ENCODE data around the gene PMEPA1.

The PMEPA1 gene

DNA sequence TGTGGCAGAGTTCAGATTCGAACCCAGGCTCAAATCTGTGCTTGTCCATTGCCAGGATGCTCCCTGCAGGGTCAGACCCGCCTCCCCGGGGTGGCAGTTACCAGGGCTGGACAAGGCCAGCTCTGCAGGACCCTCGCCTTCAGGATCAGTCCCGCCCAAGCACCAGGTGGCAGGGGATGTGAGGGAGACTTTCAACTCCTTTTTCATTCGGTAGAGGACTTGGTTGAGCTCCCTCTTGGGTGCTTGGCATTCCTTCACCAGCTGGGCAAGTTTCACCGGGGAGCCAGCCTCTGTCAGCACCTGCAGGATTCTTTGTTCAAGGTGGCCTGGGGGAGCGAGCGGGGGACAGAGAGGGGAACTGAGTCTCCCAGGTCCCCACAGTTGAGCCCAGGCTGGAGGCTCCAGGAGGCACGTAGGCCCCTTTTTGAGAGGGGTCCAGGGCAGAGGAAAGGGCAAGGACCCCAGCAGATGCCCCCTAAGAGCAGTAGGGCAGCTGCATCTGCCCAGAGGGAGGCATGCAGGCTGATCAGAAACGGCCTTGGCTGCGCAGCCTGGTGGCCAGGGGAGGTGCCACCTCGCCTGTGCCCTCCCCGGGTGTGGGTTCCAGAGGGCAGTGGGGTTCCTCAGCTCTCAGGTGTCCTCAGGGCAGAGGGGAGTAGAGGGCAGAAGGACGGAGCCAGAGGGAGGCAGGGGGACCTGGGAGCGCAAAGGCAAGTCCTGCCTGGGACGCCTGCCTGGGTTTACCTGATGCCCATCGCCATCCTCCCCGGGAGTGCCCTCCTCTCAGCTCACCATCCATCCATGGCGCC lies 93.5 kb downstream of the PMEPA1 start:
- no peaks in the 10 kb centered on the region for H3K36me3 ChIP-seq (ENCODE audit: control insufficient read depth in 1 of 2, insufficient read depth in 2 of 2, low read length in 2 of 2)
- no peaks in the 10 kb centered on the region for H3K4me1 ChIP-seq (ENCODE audit: control insufficient read depth in 1 of 2, insufficient read depth in 2 of 2, low read length in 2 of 2)
- H3K27ac ChIP-seq (ENCODE audit: low read length): no peak overlapping the region
- no peaks in the 10 kb centered on the region for H3K9me3 ChIP-seq (ENCODE audit: control insufficient read depth in 1 of 2, low read length in 2 of 2)
- H3K4me3 ChIP-seq (ENCODE audit: low read depth in 1 of 2, low read length in 2 of 2): no peak overlapping the region
- no peaks in the 10 kb centered on the region for H3K27me3 ChIP-seq (ENCODE audit: low read depth, low read length)

DNA sequence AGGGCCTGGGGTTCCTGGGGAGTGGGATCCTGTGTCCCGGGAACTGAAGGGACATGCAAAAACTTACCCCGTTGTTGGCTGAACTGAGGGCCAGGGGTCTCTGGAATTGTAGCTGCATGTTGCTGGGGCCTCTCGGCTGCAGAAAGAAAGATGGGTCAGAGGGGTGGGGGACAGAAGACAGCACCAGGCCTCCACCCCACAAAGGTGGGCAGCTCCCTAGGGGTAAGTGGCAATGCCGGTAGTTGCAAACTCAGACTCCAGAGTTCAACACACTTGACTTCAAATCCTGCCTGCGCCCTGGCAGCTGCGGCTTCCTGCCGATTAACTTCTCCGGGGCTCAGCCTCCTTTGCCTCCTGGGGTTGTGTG lies 94.4 kb downstream of the PMEPA1 start:
- H3K36me3 ChIP-seq (ENCODE audit: control insufficient read depth in 1 of 2, insufficient read depth in 2 of 2, low read length in 2 of 2): no peaks in the 10 kb centered on the region
- H3K4me1 ChIP-seq (ENCODE audit: control insufficient read depth in 1 of 2, insufficient read depth in 2 of 2, low read length in 2 of 2): no peaks in the 10 kb centered on the region
- H3K9me3 ChIP-seq (ENCODE audit: control insufficient read depth in 1 of 2, low read length in 2 of 2): no peaks in the 10 kb centered on the region
- H3K27me3 ChIP-seq (ENCODE audit: low read depth, low read length): no peaks in the 10 kb centered on the region
- H3K4me3 ChIP-seq (ENCODE audit: low read depth in 1 of 2, low read length in 2 of 2): no peak overlapping the region
- no peak overlapping the region for H3K27ac ChIP-seq (ENCODE audit: low read length)

DNA sequence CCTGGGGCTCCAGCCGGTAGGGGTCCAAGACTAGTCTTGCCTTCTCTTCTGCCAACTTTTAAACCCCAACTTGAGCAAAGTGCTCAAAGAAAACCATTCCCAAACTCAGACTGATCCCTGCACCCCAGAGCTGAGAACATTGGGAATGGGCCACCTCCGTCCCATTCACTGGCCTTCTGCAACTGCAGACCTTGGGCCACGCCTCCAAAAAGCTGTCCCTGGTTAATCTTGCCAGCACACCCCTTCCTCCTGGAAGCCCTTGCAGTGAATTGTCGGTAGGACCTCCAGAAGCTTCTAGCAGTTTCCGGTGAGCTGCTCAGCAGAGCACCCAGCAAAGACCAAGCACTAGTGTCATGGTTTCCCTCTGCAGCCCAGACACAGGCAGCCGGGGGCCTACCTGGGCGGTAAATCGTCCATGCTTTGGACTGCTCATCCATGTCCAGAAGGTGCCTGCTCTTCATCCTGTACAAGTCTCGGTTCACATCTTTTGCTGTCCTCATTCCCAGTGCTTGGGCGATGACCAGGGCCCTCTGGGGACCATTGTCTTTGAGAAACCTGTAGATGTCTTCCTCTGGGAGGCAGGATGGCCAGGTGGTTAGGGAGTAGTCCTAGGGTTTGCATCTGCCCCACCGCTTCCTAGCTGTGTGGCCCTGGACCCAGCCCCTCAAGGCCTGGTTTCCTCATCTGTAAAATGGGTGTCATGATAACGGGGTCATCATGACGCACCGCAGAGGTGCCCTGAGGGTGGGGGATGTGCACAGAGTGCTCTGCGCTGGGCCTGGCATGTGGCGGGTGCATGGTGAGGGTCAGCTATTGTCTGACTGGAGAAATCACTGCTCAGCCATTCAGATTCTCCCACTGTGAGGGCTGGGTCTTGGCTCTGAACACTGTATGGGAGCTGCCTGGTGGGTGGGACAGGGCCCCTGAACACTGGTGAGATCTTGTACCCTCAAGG lies 95.0 kb downstream of the PMEPA1 start:
- Histone ChIP-seq H3K27ac (ENCODE audit: low read length) (no peak overlapping the region), H3K9me3 (ENCODE audit: control insufficient read depth in 1 of 2, low read length in 2 of 2) (no peaks in the 10 kb centered on the region), H3K36me3 (ENCODE audit: control insufficient read depth in 1 of 2, insufficient read depth in 2 of 2, low read length in 2 of 2) (no peaks in the 10 kb centered on the region), H3K4me3 (ENCODE audit: low read depth in 1 of 2, low read length in 2 of 2) (no peak overlapping the region), H3K27me3 (ENCODE audit: low read depth, low read length) (no peaks in the 10 kb centered on the region), H3K4me1 (ENCODE audit: control insufficient read depth in 1 of 2, insufficient read depth in 2 of 2, low read length in 2 of 2) (no peaks in the 10 kb centered on the region)

DNA sequence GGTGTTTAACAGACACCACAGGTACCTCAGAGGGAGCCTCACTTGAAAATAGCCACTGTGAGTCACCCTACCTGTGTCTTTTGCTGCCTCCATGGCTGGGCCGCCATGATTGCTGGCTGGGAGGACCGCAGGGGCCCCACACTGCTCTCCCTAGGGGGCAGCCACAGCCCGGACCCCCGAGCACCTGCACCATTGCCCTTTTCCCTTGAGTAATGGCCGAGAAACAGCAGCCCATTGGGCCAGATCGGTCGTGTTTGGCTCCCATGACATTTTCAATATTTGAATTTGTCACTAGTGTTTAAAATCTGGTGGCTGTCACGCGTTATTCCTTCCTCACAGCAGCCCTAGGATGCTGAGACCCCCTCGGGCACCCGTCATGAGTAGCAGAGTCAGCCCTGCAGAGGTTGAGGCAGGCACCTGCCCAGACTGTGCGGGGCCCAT lies 96.3 kb downstream of the PMEPA1 start:
- H3K36me3 ChIP-seq (ENCODE audit: control insufficient read depth in 1 of 2, insufficient read depth in 2 of 2, low read length in 2 of 2): no peaks in the 10 kb centered on the region
- H3K27me3 ChIP-seq (ENCODE audit: low read depth, low read length): no peaks in the 10 kb centered on the region
- H3K9me3 ChIP-seq (ENCODE audit: control insufficient read depth in 1 of 2, low read length in 2 of 2): no peaks in the 10 kb centered on the region
- no peaks in the 10 kb centered on the region for H3K4me1 ChIP-seq (ENCODE audit: control insufficient read depth in 1 of 2, insufficient read depth in 2 of 2, low read length in 2 of 2)
- H3K27ac ChIP-seq (ENCODE audit: low read length): no peak overlapping the region
- no peak overlapping the region for H3K4me3 ChIP-seq (ENCODE audit: low read depth in 1 of 2, low read length in 2 of 2)

DNA sequence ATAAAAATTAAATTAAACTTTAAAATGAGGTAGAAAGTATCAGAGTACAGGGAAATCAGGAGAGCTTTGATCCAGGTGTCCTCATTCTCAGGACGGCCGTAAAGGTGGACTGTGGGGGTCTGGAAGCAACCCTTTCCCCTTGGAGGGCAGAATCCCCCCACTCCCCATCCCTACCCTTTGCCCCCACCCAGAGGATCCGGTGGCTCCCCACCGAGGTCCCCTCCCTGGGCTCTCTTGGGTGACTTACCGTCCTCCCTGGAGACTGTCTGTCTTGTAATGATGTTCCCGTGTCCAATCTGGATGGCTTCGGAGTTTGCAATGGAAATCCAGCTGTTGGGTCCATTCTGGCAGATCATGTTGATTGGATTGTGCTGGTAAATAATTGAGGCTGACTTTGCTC lies 96.9 kb downstream of the PMEPA1 start:
- no peaks in the 10 kb centered on the region for H3K36me3 ChIP-seq (ENCODE audit: control insufficient read depth in 1 of 2, insufficient read depth in 2 of 2, low read length in 2 of 2)
- no peaks in the 10 kb centered on the region for H3K9me3 ChIP-seq (ENCODE audit: control insufficient read depth in 1 of 2, low read length in 2 of 2)

DNA sequence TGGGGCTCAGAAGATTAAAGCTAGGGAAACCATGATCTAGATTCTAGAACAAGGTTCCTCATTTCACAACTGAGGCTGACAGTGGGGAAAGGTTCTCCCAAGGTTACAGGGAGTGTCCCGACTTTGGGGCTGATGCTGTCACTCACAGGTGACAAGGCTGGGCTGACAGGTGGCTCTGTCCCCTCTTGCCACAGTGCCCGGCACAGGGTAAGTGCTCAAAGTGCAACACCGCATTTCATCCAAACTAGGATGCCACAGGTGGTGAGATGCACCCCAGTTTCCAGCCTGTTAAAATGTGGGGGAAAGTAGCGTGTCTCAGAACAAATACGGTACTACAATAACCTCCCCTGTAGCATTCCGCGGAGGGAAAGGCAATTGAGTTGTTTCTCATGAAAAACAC lies 97.4 kb downstream of the PMEPA1 start:
- no peaks in the 10 kb centered on the region for H3K9me3 ChIP-seq (ENCODE audit: control insufficient read depth in 1 of 2, low read length in 2 of 2)
- no peak overlapping the region for H3K4me3 ChIP-seq (ENCODE audit: low read depth in 1 of 2, low read length in 2 of 2)
- H3K27ac ChIP-seq (ENCODE audit: low read length): no peak overlapping the region
- H3K4me1 ChIP-seq (ENCODE audit: control insufficient read depth in 1 of 2, insufficient read depth in 2 of 2, low read length in 2 of 2): no peaks in the 10 kb centered on the region
- H3K36me3 ChIP-seq (ENCODE audit: control insufficient read depth in 1 of 2, insufficient read depth in 2 of 2, low read length in 2 of 2): no peaks in the 10 kb centered on the region
- no peaks in the 10 kb centered on the region for H3K27me3 ChIP-seq (ENCODE audit: low read depth, low read length)

More for the DNA sequence above, 96.9 kb downstream of the PMEPA1 start:
- Histone ChIP-seq H3K27ac (ENCODE audit: low read length) (no peak overlapping the region), H3K27me3 (ENCODE audit: low read depth, low read length) (no peaks in the 10 kb centered on the region), H3K4me1 (ENCODE audit: control insufficient read depth in 1 of 2, insufficient read depth in 2 of 2, low read length in 2 of 2) (no peaks in the 10 kb centered on the region), H3K4me3 (ENCODE audit: low read depth in 1 of 2, low read length in 2 of 2) (no peak overlapping the region)

DNA sequence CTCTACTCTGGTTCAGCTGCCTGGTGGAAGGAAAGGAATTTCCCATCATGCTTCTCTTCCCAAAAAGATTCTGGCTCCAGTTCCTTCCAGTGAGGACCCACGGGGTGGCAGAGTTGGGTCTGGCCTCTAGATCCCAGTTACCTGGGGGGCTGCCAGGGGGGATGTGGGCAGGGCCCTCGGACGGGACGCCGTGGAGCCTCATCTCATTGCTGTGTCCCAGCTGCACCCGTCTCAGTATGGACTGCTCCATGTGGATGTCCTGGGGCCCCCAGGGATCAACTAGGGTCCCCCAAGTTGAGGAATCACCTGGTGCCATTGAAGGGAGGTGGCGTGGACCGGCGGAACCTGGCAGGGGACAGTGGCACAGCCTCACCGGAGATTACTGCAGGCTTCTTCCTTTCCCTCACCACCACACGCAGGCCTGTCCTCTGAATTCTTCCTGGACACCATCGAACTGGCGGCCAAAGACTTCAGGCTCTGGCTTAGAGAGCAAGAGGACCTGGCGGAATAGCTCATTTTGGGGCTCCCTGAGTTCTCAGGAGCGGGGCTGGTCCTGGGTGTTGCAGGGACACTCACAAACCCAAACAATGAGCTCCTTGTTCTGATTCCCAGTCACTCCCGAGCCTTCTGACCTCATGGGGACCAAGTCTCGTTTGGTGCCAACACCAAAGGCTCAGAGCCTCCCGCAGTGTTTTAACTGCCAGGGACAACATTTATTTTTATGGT lies 98.1 kb downstream of the PMEPA1 start:
- Histone ChIP-seq H3K4me1 (ENCODE audit: control insufficient read depth in 1 of 2, insufficient read depth in 2 of 2, low read length in 2 of 2) (no peaks in the 10 kb centered on the region), H3K27ac (ENCODE audit: low read length) (no peak overlapping the region), H3K9me3 (ENCODE audit: control insufficient read depth in 1 of 2, low read length in 2 of 2) (no peaks in the 10 kb centered on the region), H3K27me3 (ENCODE audit: low read depth, low read length) (no peaks in the 10 kb centered on the region), H3K36me3 (ENCODE audit: control insufficient read depth in 1 of 2, insufficient read depth in 2 of 2, low read length in 2 of 2) (no peaks in the 10 kb centered on the region), H3K4me3 (ENCODE audit: low read depth in 1 of 2, low read length in 2 of 2) (no peak overlapping the region)

DNA sequence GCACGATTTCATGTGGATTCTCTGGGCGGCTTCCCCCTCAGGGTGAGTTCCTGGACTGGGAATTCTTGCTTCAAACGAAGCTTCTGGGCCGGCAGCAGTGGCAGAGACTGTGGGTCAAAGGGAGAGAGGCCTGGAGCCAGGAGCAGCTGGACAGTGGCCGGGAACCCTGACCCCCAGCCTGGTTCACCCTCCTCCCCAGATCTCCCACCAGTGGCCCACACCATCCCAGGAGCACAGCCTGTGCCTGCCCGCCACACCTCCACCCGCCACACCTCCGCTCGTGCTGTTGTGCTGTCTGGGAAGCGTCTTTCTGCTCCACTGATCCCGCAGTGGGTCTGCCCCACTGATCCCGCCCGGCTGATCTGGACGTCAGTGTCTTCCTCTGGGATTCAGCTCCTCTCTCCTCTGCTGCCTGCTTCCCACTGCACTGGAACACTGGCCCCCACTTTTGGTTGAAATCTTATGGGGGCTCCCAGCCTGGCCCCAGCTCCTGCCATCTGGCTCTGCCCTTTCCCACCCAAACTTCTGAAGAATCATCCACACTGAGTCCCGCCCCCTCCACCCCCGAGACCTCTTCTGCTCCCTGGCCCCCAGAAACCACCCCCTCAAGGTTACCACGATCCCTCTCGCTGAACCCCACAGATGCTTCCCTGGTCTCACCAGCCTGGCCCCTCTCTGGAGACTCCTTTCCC lies 99.4 kb downstream of the PMEPA1 start:
- H3K36me3 ChIP-seq (ENCODE audit: control insufficient read depth in 1 of 2, insufficient read depth in 2 of 2, low read length in 2 of 2): no peaks in the 10 kb centered on the region

DNA sequence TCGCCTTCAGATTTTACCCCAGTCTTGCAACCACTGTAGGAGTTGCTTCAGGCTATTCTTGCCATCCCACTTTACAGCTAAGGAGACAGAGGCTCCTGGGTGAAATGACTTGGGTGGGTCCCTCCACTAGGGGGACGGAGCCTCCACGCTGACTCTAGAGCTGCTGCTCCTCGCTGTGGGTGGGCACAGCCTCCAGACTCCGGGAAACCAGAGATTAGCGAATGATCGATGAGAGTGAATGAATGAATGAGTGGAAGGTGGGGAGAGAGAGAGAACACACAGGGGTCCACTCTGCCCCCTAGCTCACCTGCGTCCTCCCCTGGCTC lies 100.0 kb downstream of the PMEPA1 start:
- no peaks in the 10 kb centered on the region for H3K4me1 ChIP-seq (ENCODE audit: control insufficient read depth in 1 of 2, insufficient read depth in 2 of 2, low read length in 2 of 2)
- H3K36me3 ChIP-seq (ENCODE audit: control insufficient read depth in 1 of 2, insufficient read depth in 2 of 2, low read length in 2 of 2): no peaks in the 10 kb centered on the region
- no peaks in the 10 kb centered on the region for H3K27me3 ChIP-seq (ENCODE audit: low read depth, low read length)
- H3K4me3 ChIP-seq (ENCODE audit: low read depth in 1 of 2, low read length in 2 of 2): no peak overlapping the region
- no peak overlapping the region for H3K27ac ChIP-seq (ENCODE audit: low read length)
- H3K9me3 ChIP-seq (ENCODE audit: control insufficient read depth in 1 of 2, low read length in 2 of 2): no peaks in the 10 kb centered on the region

More for the DNA sequence above, 99.4 kb downstream of the PMEPA1 start:
- H3K4me1 ChIP-seq (ENCODE audit: control insufficient read depth in 1 of 2, insufficient read depth in 2 of 2, low read length in 2 of 2): no peaks in the 10 kb centered on the region
- no peaks in the 10 kb centered on the region for H3K9me3 ChIP-seq (ENCODE audit: control insufficient read depth in 1 of 2, low read length in 2 of 2)
- H3K27me3 ChIP-seq (ENCODE audit: low read depth, low read length): no peaks in the 10 kb centered on the region
- no peak overlapping the region for H3K27ac ChIP-seq (ENCODE audit: low read length)
- H3K4me3 ChIP-seq (ENCODE audit: low read depth in 1 of 2, low read length in 2 of 2): no peak overlapping the region

DNA sequence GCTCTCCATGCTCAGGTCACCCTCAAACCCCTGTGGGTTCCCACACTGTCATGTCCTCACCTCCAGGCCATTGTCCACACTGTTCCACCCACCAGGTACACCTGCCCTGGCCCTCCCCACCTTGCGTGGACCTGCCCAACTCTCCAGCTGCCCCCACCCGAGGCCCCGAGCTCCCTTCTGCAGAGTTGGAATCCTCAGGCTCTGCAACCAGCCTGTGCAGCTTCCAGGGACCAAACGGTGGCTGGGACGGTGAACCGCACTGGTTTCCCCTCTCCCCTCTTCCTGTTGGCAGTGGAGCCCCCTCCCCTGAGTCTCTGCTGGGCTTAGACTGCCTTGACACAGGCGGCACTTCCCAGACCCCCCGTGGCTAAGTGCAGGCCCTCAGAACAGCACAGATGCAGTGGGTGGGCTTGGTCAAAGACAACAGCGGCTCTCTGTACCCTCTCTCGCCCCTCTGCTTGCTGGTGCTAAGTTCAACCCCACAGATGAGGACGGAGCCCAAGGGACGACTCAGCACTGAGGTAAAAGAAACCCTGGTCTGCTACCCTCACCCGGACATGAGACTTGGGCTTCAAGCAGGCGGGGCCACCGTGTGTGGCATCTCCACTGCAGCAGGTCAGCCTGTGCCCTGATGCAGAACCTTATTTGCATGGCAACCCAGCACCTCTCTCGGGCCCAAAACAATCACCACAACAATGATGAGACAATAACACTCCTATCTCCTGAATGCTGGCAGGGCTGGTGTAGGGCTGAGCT lies 100.6 kb downstream of the PMEPA1 start:
- H3K27ac ChIP-seq (ENCODE audit: low read length): no peak overlapping the region
- no peaks in the 10 kb centered on the region for H3K36me3 ChIP-seq (ENCODE audit: control insufficient read depth in 1 of 2, insufficient read depth in 2 of 2, low read length in 2 of 2)
- H3K9me3 ChIP-seq (ENCODE audit: control insufficient read depth in 1 of 2, low read length in 2 of 2): no peaks in the 10 kb centered on the region
- no peaks in the 10 kb centered on the region for H3K4me1 ChIP-seq (ENCODE audit: control insufficient read depth in 1 of 2, insufficient read depth in 2 of 2, low read length in 2 of 2)
- H3K27me3 ChIP-seq (ENCODE audit: low read depth, low read length): no peaks in the 10 kb centered on the region
- no peak overlapping the region for H3K4me3 ChIP-seq (ENCODE audit: low read depth in 1 of 2, low read length in 2 of 2)
